Neural progenitor cell (in vitro differentiated cells): ENCODE measurements around the gene CMC1. TPM values are rescaled to one million over a fixed set of nuclear protein-coding genes. Genes with fewer than 3 reads are reported as not detected.

Source experiments
- DNase-seq: peaks from one replicate; pipeline ENCODE4 v3.0.0-alpha.2; 2016; ENCODE audit warnings: low spot score
- H2AFZ ChIP-seq: fragments of 200-600 bp; sonication (generic); replicated peaks from 2 replicates; pipeline ENCODE4 v1.6.1; 2016; ENCODE audit warnings: antibody characterized with exemption
- H3F3A ChIP-seq: fragments of 200-600 bp; sonication (generic); 2 replicates; pipeline ENCODE4 v1.6.1; 2016; ENCODE audit warnings: antibody characterized with exemption, low read depth
- H3K27ac ChIP-seq: fragments of 200-600 bp; sonication (generic); 2 replicates; pipeline ENCODE4 v1.5.1; 2016; ENCODE audit warnings: mild to moderate bottlenecking
- H3K27me3 ChIP-seq: fragments of 200-600 bp; sonication (generic); 2 replicates; pipeline ENCODE4 v1.6.1; 2016; ENCODE audit warnings: mild to moderate bottlenecking, moderate library complexity
- H3K36me3 ChIP-seq: fragments of 200-600 bp; sonication (generic); 2 replicates; pipeline ENCODE4 v1.5.1; 2016
- H3K4me1 ChIP-seq: fragments of 200-600 bp; sonication (generic); 2 replicates; pipeline ENCODE4 v1.6.1; 2016; ENCODE audit warnings: mixed run types
- H3K4me2 ChIP-seq: fragments of 200-600 bp; sonication (generic); 2 replicates; pipeline ENCODE4 v1.6.1; 2016
- H3K4me3 ChIP-seq: fragments of 200-600 bp; sonication (generic); 2 replicates; pipeline ENCODE4 v1.5.1; 2016
- H3K79me2 ChIP-seq: fragments of 200-600 bp; sonication (generic); 2 replicates; pipeline ENCODE4 v1.6.1; 2016; ENCODE audit warnings: low read depth
- H3K9ac ChIP-seq: fragments of 200-600 bp; sonication (generic); 2 replicates; pipeline ENCODE4 v1.6.1; 2016
- H3K9me3 ChIP-seq: fragments of 200-600 bp; sonication (generic); 2 replicates; pipeline ENCODE4 v1.5.1; 2016; ENCODE audit warnings: low read depth
- H4K20me1 ChIP-seq: fragments of 200-600 bp; sonication (generic); 2 replicates; pipeline ENCODE4 v1.6.1; 2016; ENCODE audit warnings: low read depth
- H3K27ac Mint-ChIP-seq: 3 replicates; pipeline ENCODE4 v1.8.0; 2021; ENCODE audit warnings: mixed read lengths
- H3K27me3 Mint-ChIP-seq: 2 replicates; pipeline ENCODE4 v1.8.0; 2022; ENCODE audit warnings: low read depth, mild to moderate bottlenecking, inconsistent platforms, moderate library complexity, mixed read lengths; ENCODE audit not compliant: insufficient read depth
- H3K36me3 Mint-ChIP-seq: 3 replicates; pipeline ENCODE4 v1.8.0; 2021; ENCODE audit warnings: mixed read lengths
- H3K4me1 Mint-ChIP-seq: 3 replicates; pipeline ENCODE4 v1.8.0; 2021; ENCODE audit warnings: mixed read lengths
- H3K4me3 Mint-ChIP-seq: 3 replicates; pipeline ENCODE4 v1.8.0; 2021; ENCODE audit warnings: mild to moderate bottlenecking, moderate library complexity, mixed read lengths
- H3K9me3 Mint-ChIP-seq: 3 replicates; pipeline ENCODE4 v1.8.0; 2020; ENCODE audit warnings: mixed read lengths
- CTCF ChIP-seq: fragments of 200-600 bp; sonication (generic); IDR thresholded peaks from 2 replicates; pipeline ENCODE4 v1.5.1; 2017; ENCODE audit warnings: antibody characterized with exemption, mild to moderate bottlenecking
- EZH2 ChIP-seq: fragments of 200-600 bp; sonication (generic); IDR thresholded peaks from 2 replicates; pipeline ENCODE4 v1.6.1; 2017; ENCODE audit warnings: antibody characterized with exemption, mild to moderate bottlenecking, moderate library complexity
- EZH2phosphoT487 ChIP-seq: fragments of 200-600 bp; sonication (generic); IDR thresholded peaks from 2 replicates; pipeline ENCODE4 v1.6.1; 2017; ENCODE audit warnings: antibody characterized with exemption
- total RNA-seq: library from RNA; depleted of rRNA; stranded (reverse); fragments of >200 nt; gene quantifications from 2 replicates; pipeline ENCODE4 v1.2.3, GENCODE V29; 2015; ENCODE audit warnings: low replicate concordance

The CMC1 gene
- total RNA-seq, 1 donor from 2014 or later = 13.0 TPM

DNA sequence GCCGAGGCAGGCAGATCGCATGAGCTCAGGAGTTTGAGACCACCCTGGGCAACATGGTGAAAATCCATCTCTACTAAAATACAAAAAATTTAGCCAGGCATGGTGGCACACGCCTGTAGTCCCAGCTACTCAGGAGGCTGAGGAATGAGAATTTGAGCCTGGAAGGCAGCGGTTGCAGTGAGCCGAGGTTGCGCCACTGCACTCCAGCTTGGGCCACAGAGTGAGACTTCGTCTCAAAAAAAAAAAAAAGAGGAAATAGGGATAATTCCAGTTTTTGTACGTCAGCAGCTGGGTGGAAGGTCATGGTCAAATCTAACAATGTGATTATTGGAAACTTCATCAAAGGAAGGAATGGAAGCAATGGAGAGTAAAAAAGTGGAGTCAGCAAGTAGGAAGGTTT, 3.1 kb downstream of the CMC1 start:
- peaks cover 4% of the 10 kb centered on the region for H3F3A ChIP-seq
- Mint-ChIP-seq H3K4me1 (peaks cover 27% of the 10 kb centered on the region), H3K27me3 (no peaks in the 10 kb centered on the region), H3K27ac (no peak overlapping the region), H3K36me3 (peaks cover 13% of the 10 kb centered on the region), H3K9me3 (peaks cover 7% of the 10 kb centered on the region), H3K4me3 (no peak overlapping the region)
- H3K27ac ChIP-seq = no peak overlapping the region
- TF ChIP-seq CTCF (no peak), EZH2 (no peak), EZH2phosphoT487 (no peak)
- H3K79me2 ChIP-seq = peaks cover 77% of the 10 kb centered on the region
- H3K36me3 ChIP-seq = no peaks in the 10 kb centered on the region
- H3K9ac ChIP-seq = no peak overlapping the region
- no peaks in the 10 kb centered on the region for H3K9me3 ChIP-seq
- H3K4me1 ChIP-seq = peaks cover 17% of the 10 kb centered on the region
- no peaks in the 10 kb centered on the region for H3K27me3 ChIP-seq
- no peak overlapping the region for H2AFZ ChIP-seq
- H4K20me1 ChIP-seq = peaks cover 30% of the 10 kb centered on the region
- H3K4me3 ChIP-seq = no peak overlapping the region
- DNase-seq = no peak
- H3K4me2 ChIP-seq = no peak overlapping the region

DNA sequence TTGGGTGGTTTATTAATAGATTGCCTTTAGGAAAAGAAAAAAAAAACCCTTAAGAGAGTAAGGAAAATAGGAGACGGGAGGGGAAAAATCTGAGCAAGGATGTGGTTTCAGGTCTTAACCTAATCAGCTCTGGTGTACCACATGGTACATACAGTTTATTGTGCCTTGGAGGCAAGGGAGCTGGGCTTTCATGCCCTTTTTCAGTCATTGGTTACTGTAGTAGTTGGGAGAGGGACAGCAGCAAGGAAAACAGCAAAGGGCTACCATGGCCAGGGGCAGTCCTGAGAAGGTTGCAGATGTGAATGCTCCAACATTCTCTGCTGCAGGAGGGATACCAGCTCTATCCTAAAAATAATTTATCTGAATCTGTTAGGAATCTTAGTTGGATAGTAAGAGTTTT, 5.9 kb downstream of the CMC1 start:
- H3K4me3 ChIP-seq = no peak overlapping the region
- no peaks in the 10 kb centered on the region for H3K27me3 ChIP-seq
- peaks cover 5% of the 10 kb centered on the region for H3K4me1 ChIP-seq
- no peak overlapping the region for H3K9ac ChIP-seq
- TF ChIP-seq CTCF (no peak), EZH2phosphoT487 (no peak), EZH2 (no peak)
- H3K9me3 ChIP-seq = no peaks in the 10 kb centered on the region
- H3K36me3 ChIP-seq = no peaks in the 10 kb centered on the region
- H4K20me1 ChIP-seq = peaks cover 45% of the 10 kb centered on the region
- H3K79me2 ChIP-seq = peaks cover 78% of the 10 kb centered on the region
- no peaks in the 10 kb centered on the region for H3K27me3 Mint-ChIP-seq
- no peak for DNase-seq
- H3F3A ChIP-seq = no peaks in the 10 kb centered on the region
- H3K4me1 Mint-ChIP-seq = peaks cover 7% of the 10 kb centered on the region
- no peak overlapping the region for H3K4me3 Mint-ChIP-seq
- H2AFZ ChIP-seq = no peak overlapping the region
- H3K27ac ChIP-seq = no peak overlapping the region
- H3K9me3 Mint-ChIP-seq = peaks cover 7% of the 10 kb centered on the region
- H3K36me3 Mint-ChIP-seq = peaks cover 14% of the 10 kb centered on the region
- H3K27ac Mint-ChIP-seq = no peak overlapping the region
- no peak overlapping the region for H3K4me2 ChIP-seq

- Histone ChIP-seq H3K36me3 (no peaks in the 10 kb centered on the region), H3K9ac (no peak overlapping the region), H3K79me2 (peaks cover 67% of the 10 kb centered on the region), H3K4me1 (peaks cover 10% of the 10 kb centered on the region), H3F3A (no peaks in the 10 kb centered on the region), H4K20me1 (peaks cover 58% of the 10 kb centered on the region), H2AFZ (no peak overlapping the region), H3K4me3 (no peak overlapping the region), H3K9me3 (no peaks in the 10 kb centered on the region), H3K27ac (no peak overlapping the region), H3K27me3 (no peaks in the 10 kb centered on the region), H3K4me2 (no peak overlapping the region)
- Mint-ChIP-seq H3K27ac (no peak overlapping the region), H3K36me3 (peaks cover 7% of the 10 kb centered on the region), H3K9me3 (peaks cover 3% of the 10 kb centered on the region), H3K27me3 (no peaks in the 10 kb centered on the region), H3K4me1 (peaks cover 6% of the 10 kb centered on the region), H3K4me3 (no peak overlapping the region)
- TF ChIP-seq CTCF (no peak), EZH2 (no peak), EZH2phosphoT487 (no peak)
- no peak for DNase-seq
Measured at GRCh38 chr3:28250999-28251398, 9.6 kb downstream of the CMC1 start.
